Uterus (tissue), 4 donors: ENCODE results near the gene SH3PXD2A. TPM values are rescaled to one million over a fixed set of nuclear protein-coding genes. Genes with fewer than 3 reads are reported as not detected.

Source experiments
- DNase-seq, 2 donors: peaks; one replicate each; pipeline ENCODE4 v3.0.0-alpha.2; 2019 to 2020
- H3K27ac ChIP-seq, 2 donors: fragments of 200-600 bp; sonication (generic); 1 replicate in 1 of 2; 2 replicates in 1 of 2; pipeline ENCODE4 v1.5.1; 2016 to 2018
- H3K27me3 ChIP-seq, 2 donors: fragments of 200-600 bp; sonication (generic); one replicate each; pipeline ENCODE4 v1.5.1; 2018 to 2019; ENCODE audit warnings: control low read depth in 1 of 2
- H3K36me3 ChIP-seq, 2 donors: fragments of 200-600 bp; sonication (generic); one replicate each; pipeline ENCODE4 v1.5.1; 2019; ENCODE audit warnings: control low read depth in 1 of 2
- H3K4me1 ChIP-seq, 2 donors: fragments of 200-600 bp; sonication (generic); one replicate each; pipeline ENCODE4 v1.5.1; 2018 to 2019; ENCODE audit warnings: control low read depth in 1 of 2
- H3K4me3 ChIP-seq, 2 donors: fragments of 200-600 bp; sonication (generic); 1 replicate in 1 of 2; 2 replicates in 1 of 2; pipeline ENCODE4 v1.5.1; 2018 to 2019; ENCODE audit warnings: mild to moderate bottlenecking in 1 of 2
- H3K9me3 ChIP-seq, 2 donors: fragments of 200-600 bp; sonication (generic); one replicate each; pipeline ENCODE4 v1.5.1; 2019; ENCODE audit warnings: control low read depth in 1 of 2
- CTCF ChIP-seq, 4 experiments: fragments of 200-600 bp in 2 of 4; fragments of 450-650 bp in 2 of 4; sonication (generic) in 2 of 4; IDR thresholded peaks; one replicate each; pipeline ENCODE4 v1.5.1; 2016 to 2019; ENCODE audit warnings: antibody characterized with exemption in 4 of 4, mild to moderate bottlenecking in 2 of 4, moderate library complexity in 1 of 4
- POLR2A ChIP-seq, 2 donors: fragments of 450-650 bp; IDR thresholded peaks; one replicate each; pipeline ENCODE4 v1.6.1; 2016; ENCODE audit warnings: antibody characterized with exemption in 2 of 2, mild to moderate bottlenecking in 1 of 2, moderate library complexity in 1 of 2
- intact Hi-C: fragments of 100-400 bp; cut with DNase I; formaldehyde crosslinking; loops from one replicate; pipeline ENCODE4 v1.15.1; 2023; ENCODE audit warnings: low total_unique reads
- total RNA-seq, 4 donors: library from RNA; depleted of rRNA in 3 of 4; stranded (reverse); fragments of >200 nt in 3 of 4; gene quantifications; one replicate each; pipeline versions ENCODE4 v1.1.0 to v1.2.4, GENCODE V29; 2014 to 2023
- donor health status: DM: yes; HTN: yes; CAD: no.

The SH3PXD2A gene
- total RNA-seq, 4 donors from 2014 or later, result 12.6 to 117 (median 46.6) TPM

- peaks cover 0 to 3% of the 10 kb centered on the region in 2 donors for H3K4me1 ChIP-seq
Measured at GRCh38 chr10:103787331-103787730, 68.0 kb downstream of the SH3PXD2A start.

GRCh38 chr10:103786020-103786419 is 69.4 kb downstream of the SH3PXD2A start:
- no peak overlapping the region for H3K4me3 ChIP-seq
- no peaks in the 10 kb centered on the region for H3K9me3 ChIP-seq
- H3K4me1 ChIP-seq, result peaks cover 0 to 3% of the 10 kb centered on the region in 2 donors
- no peaks in the 10 kb centered on the region for H3K36me3 ChIP-seq
- no peaks in the 10 kb centered on the region for H3K27me3 ChIP-seq
- TF ChIP-seq POLR2A (IDR thresholded peaks at IDR 0.05) (no peak), CTCF (IDR thresholded peaks at IDR 0.05) (no peak)
- no peak overlapping the region for H3K27ac ChIP-seq
- intact Hi-C loops, result no loop called here
- DNase-seq, result no peak

More at GRCh38 chr10:103787331-103787730, 68.0 kb downstream of the SH3PXD2A start:
- no peak for DNase-seq
- Histone ChIP-seq H3K27ac (no peak overlapping the region), H3K36me3 (no peaks in the 10 kb centered on the region), H3K4me3 (no peak overlapping the region), H3K9me3 (no peaks in the 10 kb centered on the region), H3K27me3 (no peaks in the 10 kb centered on the region)
- intact Hi-C loops, result no loop called here
- no peak for TF ChIP-seq POLR2A (IDR thresholded peaks at IDR 0.05)
- TF ChIP-seq CTCF (IDR thresholded peaks at IDR 0.05), result no peak

- H3K36me3 ChIP-seq, result no peaks in the 10 kb centered on the region
- no peak overlapping the region for H3K4me3 ChIP-seq
- no peak overlapping the region for H3K27ac ChIP-seq
- no peak for DNase-seq
- no peaks in the 10 kb centered on the region for H3K9me3 ChIP-seq
- no peak for TF ChIP-seq POLR2A (IDR thresholded peaks at IDR 0.05)
- TF ChIP-seq CTCF (IDR thresholded peaks at IDR 0.05), result no peak
- no peaks in the 10 kb centered on the region for H3K27me3 ChIP-seq
- intact Hi-C loops, result no loop called here
- H3K4me1 ChIP-seq, result peaks cover 0 to 3% of the 10 kb centered on the region in 2 donors
Measured at GRCh38 chr10:103784723-103785418, 70.5 kb downstream of the SH3PXD2A start.

GRCh38 chr10:103784089-103784488 is 71.3 kb downstream of the SH3PXD2A start:
- H3K9me3 ChIP-seq, result no peaks in the 10 kb centered on the region

More at GRCh38 chr10:103784089-103784488, 71.3 kb downstream of the SH3PXD2A start:
- intact Hi-C loops, result no loop called here
- no peak overlapping the region for H3K27ac ChIP-seq
- no peak overlapping the region for H3K4me3 ChIP-seq
- TF ChIP-seq CTCF (IDR thresholded peaks at IDR 0.05) (no peak), POLR2A (IDR thresholded peaks at IDR 0.05) (no peak)
- DNase-seq, result no peak
- H3K27me3 ChIP-seq, result no peaks in the 10 kb centered on the region
- no peaks in the 10 kb centered on the region for H3K36me3 ChIP-seq
- peaks cover 0 to 6% of the 10 kb centered on the region in 2 donors for H3K4me1 ChIP-seq
